DOHH2 (cell line): ENCODE results near the gene FAR2.

Source experiments
- H3F3A ChIP-seq: fragments of 200-600 bp; sonication (generic), shearing (Covaris generic); 2 replicates; pipeline ENCODE4 v1.6.0; 2016; ENCODE audit warnings: antibody characterized with exemption, mild to moderate bottlenecking; ENCODE audit not compliant: control insufficient read depth, insufficient read depth
- H3K27ac ChIP-seq: fragments of 200-600 bp; sonication (generic); 2 replicates; pipeline ENCODE4 v1.5.1; 2014; ENCODE audit warnings: low read depth, mild to moderate bottlenecking, low read length, moderate library complexity
- H3K27me3 ChIP-seq: fragments of 200-600 bp; sonication (generic); 2 replicates; pipeline ENCODE4 v1.6.1; 2014; ENCODE audit warnings: mild to moderate bottlenecking, low read length, mixed read lengths; ENCODE audit not compliant: control insufficient read depth
- H3K36me3 ChIP-seq: fragments of 200-600 bp; sonication (generic); 2 replicates; pipeline ENCODE4 v1.6.1; 2014; ENCODE audit warnings: mild to moderate bottlenecking, low read length, moderate library complexity, mixed read lengths; ENCODE audit not compliant: control insufficient read depth
- H3K4me1 ChIP-seq: fragments of 200-600 bp; sonication (generic); 2 replicates; pipeline ENCODE4 v1.6.1; 2014; ENCODE audit warnings: mild to moderate bottlenecking, low read length, mixed read lengths; ENCODE audit not compliant: control insufficient read depth
- H3K4me2 ChIP-seq: fragments of 200-600 bp; sonication (generic); 2 replicates; pipeline ENCODE4 v1.6.0; 2014; ENCODE audit warnings: mild to moderate bottlenecking, low read length, moderate library complexity
- H3K4me3 ChIP-seq: fragments of 200-600 bp; sonication (generic); 2 replicates; pipeline ENCODE4 v1.5.1; 2014; ENCODE audit warnings: mild to moderate bottlenecking, low read length, mixed read lengths
- H3K79me2 ChIP-seq: fragments of 200-600 bp; sonication (generic); 2 replicates; pipeline ENCODE4 v1.6.1; 2014; ENCODE audit warnings: mild to moderate bottlenecking, low read length, mixed read lengths; ENCODE audit not compliant: control insufficient read depth
- H3K9me2 ChIP-seq: fragments of 200-600 bp; sonication (generic); replicated peaks from 2 replicates; pipeline ENCODE4 v1.6.1; 2014; ENCODE audit warnings: mild to moderate bottlenecking, low read length, mixed read lengths; ENCODE audit not compliant: control insufficient read depth
- H3K9me3 ChIP-seq: fragments of 200-600 bp; sonication (generic); 2 replicates; pipeline ENCODE4 v1.6.1; 2014; ENCODE audit warnings: antibody characterized with exemption, low read length, mixed read lengths; ENCODE audit not compliant: control insufficient read depth, insufficient read depth
- H4K20me1 ChIP-seq: fragments of 200-600 bp; sonication (generic); 2 replicates; pipeline ENCODE4 v1.6.0; 2014; ENCODE audit warnings: low read depth, mild to moderate bottlenecking, antibody characterized with exemption, low read length, moderate library complexity; ENCODE audit not compliant: control insufficient read depth, insufficient read depth
- EZH2phosphoT487 ChIP-seq: fragments of 200-600 bp; sonication (generic); IDR thresholded peaks from 2 replicates; pipeline ENCODE4 v1.6.1; 2017; ENCODE audit warnings: borderline replicate concordance, mild to moderate bottlenecking, antibody characterized with exemption, low read length, moderate library complexity, mixed read lengths
- TF ChIP-seq, protein P1 (sequence below): fragments of 200-600 bp; sonication (generic); IDR thresholded peaks from one replicate; pipeline ENCODE4 v1.5.1; 2014; ENCODE audit warnings: antibody characterized with exemption, mild to moderate bottlenecking, low read depth, low read length; ENCODE audit not compliant: poor library complexity, severe bottlenecking

FAR2 gene

DNA sequence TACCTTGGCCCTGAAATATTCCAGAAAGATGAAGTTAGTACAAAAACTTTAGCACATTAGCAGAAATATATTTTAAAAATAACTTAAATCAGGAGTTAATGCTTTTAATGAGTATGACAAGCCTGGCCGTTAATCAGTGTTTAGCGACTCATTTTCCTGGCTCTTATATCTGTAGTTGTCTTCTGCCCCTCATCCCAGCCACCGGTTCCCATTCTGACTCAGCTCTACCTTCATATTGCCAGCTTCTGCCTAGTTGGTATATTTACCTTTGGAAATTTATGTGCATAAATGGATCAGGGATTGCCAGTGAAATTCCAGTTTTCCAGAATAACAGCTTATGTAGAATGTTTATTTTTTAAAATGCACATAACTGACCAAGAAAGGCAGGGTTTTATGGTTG, 152.0 kb downstream of the FAR2 start:
- no peaks in the 10 kb centered on the region for H3K79me2 ChIP-seq
- no peaks in the 10 kb centered on the region for H3F3A ChIP-seq
- H3K9me3 ChIP-seq, result no peaks in the 10 kb centered on the region
- H3K27me3 ChIP-seq, result no peaks in the 10 kb centered on the region
- TF ChIP-seq, protein P1, sequence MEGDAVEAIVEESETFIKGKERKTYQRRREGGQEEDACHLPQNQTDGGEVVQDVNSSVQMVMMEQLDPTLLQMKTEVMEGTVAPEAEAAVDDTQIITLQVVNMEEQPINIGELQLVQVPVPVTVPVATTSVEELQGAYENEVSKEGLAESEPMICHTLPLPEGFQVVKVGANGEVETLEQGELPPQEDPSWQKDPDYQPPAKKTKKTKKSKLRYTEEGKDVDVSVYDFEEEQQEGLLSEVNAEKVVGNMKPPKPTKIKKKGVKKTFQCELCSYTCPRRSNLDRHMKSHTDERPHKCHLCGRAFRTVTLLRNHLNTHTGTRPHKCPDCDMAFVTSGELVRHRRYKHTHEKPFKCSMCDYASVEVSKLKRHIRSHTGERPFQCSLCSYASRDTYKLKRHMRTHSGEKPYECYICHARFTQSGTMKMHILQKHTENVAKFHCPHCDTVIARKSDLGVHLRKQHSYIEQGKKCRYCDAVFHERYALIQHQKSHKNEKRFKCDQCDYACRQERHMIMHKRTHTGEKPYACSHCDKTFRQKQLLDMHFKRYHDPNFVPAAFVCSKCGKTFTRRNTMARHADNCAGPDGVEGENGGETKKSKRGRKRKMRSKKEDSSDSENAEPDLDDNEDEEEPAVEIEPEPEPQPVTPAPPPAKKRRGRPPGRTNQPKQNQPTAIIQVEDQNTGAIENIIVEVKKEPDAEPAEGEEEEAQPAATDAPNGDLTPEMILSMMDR, result no peak
- TF ChIP-seq EZH2phosphoT487, result no peak
- no peak overlapping the region for H3K4me3 ChIP-seq
- H3K27ac ChIP-seq, result no peak overlapping the region
- no peak overlapping the region for H3K4me2 ChIP-seq
- no peaks in the 10 kb centered on the region for H4K20me1 ChIP-seq
- H3K4me1 ChIP-seq, result no peaks in the 10 kb centered on the region
- H3K9me2 ChIP-seq, result no peaks in the 10 kb centered on the region
- H3K36me3 ChIP-seq, result no peaks in the 10 kb centered on the region

DNA sequence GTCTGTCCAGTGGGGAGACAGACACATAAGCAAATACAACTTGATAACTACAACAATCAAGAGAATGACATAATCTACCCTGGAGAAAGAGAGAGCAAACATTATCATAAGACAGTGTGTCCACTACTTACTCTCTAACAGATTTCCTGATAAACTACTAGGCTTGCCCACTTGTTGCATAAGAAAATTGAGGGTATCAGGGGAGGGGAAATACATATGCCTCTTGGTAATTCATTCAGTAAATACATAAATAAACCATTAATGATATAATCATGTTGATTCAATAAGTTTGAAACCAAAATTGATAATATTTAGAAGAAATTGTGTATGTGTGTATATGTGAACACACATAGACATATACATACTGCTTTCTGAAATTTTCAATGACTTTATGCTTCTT, 155.3 kb downstream of the FAR2 start:
- H3K4me2 ChIP-seq, result no peak overlapping the region
- H3K9me3 ChIP-seq, result no peaks in the 10 kb centered on the region
- H3K4me3 ChIP-seq, result no peak overlapping the region
- no peaks in the 10 kb centered on the region for H3F3A ChIP-seq
- H3K4me1 ChIP-seq, result no peaks in the 10 kb centered on the region
- no peak for TF ChIP-seq EZH2phosphoT487
- TF ChIP-seq, protein P1, result no peak
- no peak overlapping the region for H3K27ac ChIP-seq
- no peaks in the 10 kb centered on the region for H3K79me2 ChIP-seq
- H3K36me3 ChIP-seq, result no peaks in the 10 kb centered on the region
- no peaks in the 10 kb centered on the region for H3K27me3 ChIP-seq
- H4K20me1 ChIP-seq, result no peaks in the 10 kb centered on the region
- no peaks in the 10 kb centered on the region for H3K9me2 ChIP-seq

DNA sequence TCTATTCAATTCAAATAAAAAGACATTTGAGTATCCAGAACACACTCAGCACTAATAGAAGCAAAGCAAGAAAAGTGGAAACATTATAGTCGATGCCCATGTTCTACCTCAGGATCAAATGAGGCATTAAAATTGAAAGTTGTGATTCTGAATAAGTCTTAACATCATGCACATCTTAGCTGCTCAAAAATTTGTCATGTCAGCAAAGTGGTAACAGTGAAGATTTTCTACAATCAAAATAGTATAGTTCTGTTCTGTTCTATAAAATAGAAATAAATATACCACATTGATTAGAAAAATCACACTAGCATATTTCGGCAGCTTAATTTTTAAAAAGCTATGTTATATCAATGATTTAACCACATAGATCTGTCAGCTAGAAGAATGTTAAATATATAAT, 157.2 kb downstream of the FAR2 start:
- no peaks in the 10 kb centered on the region for H4K20me1 ChIP-seq
- H3F3A ChIP-seq, result no peaks in the 10 kb centered on the region
- no peak overlapping the region for H3K4me3 ChIP-seq
- H3K27ac ChIP-seq, result no peak overlapping the region
- no peak for TF ChIP-seq EZH2phosphoT487
- TF ChIP-seq, protein P1, result no peak
- no peaks in the 10 kb centered on the region for H3K27me3 ChIP-seq
- H3K4me2 ChIP-seq, result no peak overlapping the region
- no peaks in the 10 kb centered on the region for H3K4me1 ChIP-seq
- no peaks in the 10 kb centered on the region for H3K79me2 ChIP-seq
- H3K9me2 ChIP-seq, result no peaks in the 10 kb centered on the region
- H3K36me3 ChIP-seq, result no peaks in the 10 kb centered on the region
- no peaks in the 10 kb centered on the region for H3K9me3 ChIP-seq

DNA sequence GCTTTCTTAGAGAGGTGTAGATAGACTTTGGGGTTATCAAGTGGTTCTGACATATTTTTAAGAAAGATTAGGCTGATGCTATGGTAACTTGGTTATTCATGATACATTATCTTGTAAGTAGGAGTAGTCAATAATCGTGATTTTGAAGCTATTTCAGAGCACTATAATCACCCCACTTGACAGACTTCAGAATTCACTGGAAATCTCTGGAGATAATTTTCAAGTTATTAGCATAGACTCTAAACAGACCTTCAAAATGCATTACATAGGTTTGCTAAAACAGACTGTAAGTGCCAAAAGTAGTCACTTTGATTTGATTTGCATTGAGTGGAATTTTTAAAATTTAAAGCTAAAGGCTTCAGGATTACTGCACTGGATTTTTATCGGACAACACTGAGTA, 157.6 kb downstream of the FAR2 start:
- no peaks in the 10 kb centered on the region for H3F3A ChIP-seq
- no peaks in the 10 kb centered on the region for H3K27me3 ChIP-seq
- no peak overlapping the region for H3K4me3 ChIP-seq
- H3K79me2 ChIP-seq, result no peaks in the 10 kb centered on the region
- no peaks in the 10 kb centered on the region for H3K9me3 ChIP-seq
- H4K20me1 ChIP-seq, result no peaks in the 10 kb centered on the region
- no peaks in the 10 kb centered on the region for H3K36me3 ChIP-seq
- no peaks in the 10 kb centered on the region for H3K4me1 ChIP-seq
- TF ChIP-seq, protein P1, result no peak
- TF ChIP-seq EZH2phosphoT487, result no peak
- no peaks in the 10 kb centered on the region for H3K9me2 ChIP-seq
- H3K4me2 ChIP-seq, result no peak overlapping the region
- no peak overlapping the region for H3K27ac ChIP-seq
